ENCODE results near the gene TDRD5.

TDRD5 gene, protein sequence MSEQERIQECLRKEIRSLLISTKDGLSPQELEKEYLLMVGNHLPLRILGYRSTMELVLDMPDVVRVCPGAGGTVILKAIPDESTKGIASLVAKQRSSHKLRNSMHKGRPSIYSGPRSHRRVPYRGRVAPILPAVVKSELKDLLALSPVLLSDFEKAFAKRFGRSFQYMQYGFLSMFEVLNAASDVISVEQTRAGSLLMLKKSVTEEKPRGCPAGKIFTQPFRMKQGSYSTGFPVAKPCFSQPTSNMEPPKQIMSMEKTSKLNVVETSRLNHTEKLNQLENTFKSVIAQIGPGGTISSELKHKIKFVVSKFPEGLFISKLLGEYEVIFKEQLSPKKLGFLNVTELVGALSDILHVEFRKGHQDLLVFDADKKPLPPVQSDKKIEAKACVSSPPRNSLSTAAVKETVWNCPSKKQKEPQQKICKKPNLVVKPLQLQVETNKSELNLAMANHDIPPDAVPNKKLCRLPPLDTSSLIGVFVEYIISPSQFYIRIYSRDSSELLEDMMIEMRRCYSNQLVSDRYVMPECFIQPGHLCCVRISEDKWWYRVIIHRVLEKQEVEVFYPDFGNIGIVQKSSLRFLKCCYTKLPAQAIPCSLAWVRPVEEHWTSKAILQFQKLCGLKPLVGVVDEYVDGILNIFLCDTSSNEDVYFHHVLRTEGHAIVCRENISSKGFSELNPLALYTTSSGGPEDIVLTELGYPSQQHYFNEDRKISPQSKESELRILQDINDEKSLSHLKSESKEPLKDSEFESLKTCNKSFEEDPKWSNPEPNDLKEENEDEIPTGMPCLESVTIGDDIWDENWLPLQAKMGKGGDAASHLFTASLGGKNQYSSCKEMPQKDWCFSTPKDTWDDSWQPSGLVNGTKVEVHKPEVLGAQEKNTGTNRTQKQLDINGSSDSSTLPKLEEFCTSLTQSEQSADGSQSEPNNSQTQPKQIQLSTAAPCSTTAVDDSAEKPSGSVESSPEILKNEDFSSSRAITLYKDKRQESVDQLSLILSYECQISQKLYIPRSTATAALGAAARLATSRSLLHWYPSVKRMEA

DNA sequence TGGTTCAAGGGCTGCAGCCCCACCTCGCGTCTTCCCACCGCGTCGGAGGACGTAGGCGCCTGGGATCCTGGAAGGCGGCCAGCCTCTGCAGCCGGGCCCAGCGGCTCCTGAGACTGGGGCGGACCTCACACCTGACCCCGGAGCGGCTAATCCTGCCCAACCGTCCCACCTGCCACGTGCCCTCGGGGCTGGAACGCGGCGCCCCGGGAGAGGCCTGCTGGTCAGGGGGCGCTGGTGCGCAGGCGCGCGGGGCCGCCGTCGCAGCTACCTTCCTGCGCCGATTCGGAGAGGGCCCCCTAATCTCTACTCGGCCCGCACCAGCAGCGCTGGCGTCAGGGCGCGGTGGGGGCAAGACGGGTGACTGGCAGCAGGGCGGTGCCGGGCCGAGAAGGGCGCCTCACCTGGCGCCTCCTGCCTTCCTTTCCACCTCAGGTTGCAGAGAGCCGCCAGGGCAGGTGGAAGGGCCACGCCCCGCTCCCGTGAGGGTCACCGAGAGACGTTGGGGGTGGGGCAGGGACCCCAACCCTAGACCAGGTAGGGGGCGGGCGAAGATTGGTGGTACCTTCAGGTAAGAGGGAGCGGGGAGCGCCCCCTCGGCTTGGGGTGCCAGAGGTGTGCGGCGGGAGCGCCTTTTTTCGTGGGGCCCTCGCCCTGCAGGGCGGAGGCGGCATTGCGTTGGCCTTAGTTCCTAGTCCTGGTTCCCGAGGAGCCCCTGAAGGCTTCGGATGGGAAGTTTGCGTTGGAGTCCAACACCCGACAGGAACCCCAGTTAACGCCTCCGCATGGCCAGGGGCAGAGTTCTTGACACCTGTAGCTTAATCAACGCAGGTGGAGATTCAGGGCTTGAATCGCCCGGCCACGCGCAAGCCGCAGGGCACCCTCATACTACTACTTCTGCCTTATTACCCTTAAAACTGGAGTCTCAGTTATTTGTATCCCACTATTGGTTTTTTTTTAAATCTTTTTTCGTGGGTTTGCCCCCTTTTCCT lies at the start of gene TDRD5:
TDRD5 (plus strand) TSS at position 241 of the 989 bp plus-strand sequence. CDS start 784 bp downstream, outside the sequence.
- DNase-seq (ENCODE audit: low read depth in 2 of 2), result no peak

DNA sequence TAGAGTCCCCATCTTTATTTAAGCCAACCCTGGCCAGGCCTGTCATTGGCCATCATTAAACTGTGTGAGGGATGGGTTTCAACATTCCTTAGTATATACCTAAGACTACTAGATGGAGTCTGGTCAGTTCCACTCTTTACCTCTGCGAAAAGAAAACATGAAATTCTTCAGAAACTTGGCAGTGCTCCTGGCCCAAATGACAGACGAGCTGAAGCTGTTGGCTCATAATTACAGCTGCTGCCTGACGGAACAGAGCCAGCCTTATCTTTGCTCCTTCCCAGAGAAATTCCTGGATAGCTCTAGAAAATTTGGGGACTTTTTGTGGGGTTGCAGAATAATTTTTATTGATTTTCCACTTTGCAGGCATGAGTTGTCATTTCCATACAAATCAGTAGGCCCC lies 46.3 kb upstream of the TDRD5 start:
- no peak for DNase-seq (ENCODE audit: low read depth in 2 of 2)

DNA sequence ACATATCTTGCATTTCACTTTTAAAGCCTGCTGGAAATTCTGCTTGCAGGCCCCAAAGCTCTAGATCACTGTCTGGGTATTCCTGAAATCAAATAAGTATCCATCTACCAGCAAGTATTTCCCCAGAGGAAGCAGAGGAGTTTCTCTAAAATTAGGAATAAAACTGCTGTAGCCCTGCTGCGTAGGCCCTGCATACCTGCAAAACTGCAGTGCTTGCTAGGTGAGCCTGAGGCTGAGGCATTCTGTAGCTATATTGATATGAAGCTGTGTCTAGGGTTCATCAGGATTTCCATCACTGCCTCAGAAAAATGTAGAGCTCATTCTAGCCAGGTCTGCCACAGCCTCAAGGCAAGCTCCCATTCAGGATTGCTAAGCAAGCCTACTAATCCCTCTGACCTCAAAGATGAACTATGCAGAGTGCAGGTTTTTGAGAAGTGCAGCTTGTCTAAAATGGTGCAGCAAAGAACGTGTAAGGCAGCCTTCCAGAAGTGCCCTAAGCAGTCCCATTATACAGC lies 44.6 kb upstream of the TDRD5 start:
- DNase-seq (ENCODE audit: low read depth in 2 of 2), result no peak

DNA sequence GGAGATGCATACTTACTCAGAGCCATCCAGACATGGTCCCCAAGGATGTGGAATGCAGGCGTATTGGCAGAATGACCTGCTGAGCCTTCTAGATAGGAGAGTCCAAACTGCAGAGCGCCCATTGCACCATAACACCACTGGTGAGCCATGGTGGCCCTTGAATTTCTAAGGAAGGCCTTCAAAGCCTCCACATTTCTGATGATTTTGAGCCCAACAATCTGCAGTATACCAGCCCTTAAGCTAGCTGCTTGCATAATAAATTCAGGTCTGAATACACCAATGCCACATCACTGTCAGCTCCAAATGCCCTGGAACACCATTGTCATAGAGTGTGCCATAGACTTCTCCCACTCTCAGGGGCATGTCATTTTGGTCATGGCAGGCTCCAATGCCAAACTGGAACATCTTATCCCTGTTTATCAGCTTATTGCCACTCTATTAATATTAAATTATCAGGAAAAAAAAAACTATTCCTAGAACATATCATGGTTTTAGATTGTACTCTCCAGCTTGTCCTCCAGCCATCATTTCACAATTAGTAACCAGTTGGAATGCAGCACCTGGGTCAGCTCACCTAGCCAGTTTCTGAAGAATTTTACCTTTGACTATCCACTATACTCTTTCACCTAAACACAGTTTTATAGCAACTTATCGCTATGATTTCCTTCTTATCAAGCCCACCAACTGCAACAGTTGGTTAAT lies 42.8 kb upstream of the TDRD5 start:
- no peak for DNase-seq (ENCODE audit: low read depth in 2 of 2)

DNA sequence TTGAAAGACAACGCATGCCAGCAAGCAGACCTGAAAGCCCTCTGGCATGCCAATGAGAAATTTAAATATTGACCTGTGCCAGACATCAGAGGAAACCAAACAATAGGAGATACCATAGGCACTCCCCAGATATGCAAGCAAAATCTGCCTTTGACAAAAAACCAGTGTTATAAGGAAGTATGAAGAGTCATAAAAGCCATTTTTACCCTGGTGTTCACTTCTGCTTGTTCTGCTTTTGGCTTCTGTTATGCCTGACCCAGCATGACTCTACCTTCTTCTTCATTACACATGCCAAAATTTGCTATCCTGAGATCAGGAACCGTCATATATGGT lies 42.3 kb upstream of the TDRD5 start:
- no peak for DNase-seq (ENCODE audit: low read depth in 2 of 2)

DNA sequence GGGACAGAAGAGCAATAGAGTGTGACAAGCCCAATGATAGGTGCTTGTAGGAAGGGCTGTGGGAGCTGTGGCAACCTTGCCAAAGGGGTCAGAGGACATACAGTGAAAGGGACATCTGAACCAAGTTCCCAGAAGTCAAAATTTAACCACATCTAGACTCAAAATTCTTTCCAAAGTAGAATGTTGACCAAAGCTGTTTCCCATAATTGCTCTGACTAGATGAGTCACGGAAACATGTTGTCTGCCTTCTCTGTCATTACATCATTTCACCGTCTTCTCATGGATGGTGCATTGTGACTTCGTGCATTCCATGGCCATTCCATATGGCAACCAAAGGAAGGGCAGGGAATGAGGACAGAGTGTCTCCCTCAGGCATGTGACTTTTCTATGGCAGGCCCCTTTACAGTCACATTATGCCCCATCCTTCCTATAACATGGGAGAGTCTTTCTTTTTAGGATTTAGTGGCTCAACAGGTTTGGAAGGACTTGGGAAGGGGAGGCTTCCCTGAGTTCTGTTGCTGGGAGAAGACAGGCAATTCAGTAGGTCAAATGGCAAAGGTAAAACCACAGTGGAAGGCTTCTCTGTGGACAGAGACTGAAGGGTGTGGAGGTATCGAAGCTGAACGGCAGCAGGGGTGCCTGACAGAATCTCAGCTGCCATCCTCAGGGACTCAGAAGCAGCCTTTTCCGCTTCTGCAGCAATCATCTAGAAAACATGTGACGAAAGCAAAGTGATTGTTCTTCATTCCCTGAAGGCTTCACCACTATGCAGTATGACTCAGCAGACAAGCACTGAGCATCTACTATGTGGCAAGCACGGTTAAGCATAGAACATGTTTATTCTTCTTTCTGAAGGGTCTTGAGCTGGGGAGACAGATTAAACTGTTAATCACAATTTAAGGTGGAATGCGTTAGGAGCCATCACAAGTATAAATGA lies 40.6 kb upstream of the TDRD5 start:
- DNase-seq (ENCODE audit: low read depth in 2 of 2), result no peak

DNA sequence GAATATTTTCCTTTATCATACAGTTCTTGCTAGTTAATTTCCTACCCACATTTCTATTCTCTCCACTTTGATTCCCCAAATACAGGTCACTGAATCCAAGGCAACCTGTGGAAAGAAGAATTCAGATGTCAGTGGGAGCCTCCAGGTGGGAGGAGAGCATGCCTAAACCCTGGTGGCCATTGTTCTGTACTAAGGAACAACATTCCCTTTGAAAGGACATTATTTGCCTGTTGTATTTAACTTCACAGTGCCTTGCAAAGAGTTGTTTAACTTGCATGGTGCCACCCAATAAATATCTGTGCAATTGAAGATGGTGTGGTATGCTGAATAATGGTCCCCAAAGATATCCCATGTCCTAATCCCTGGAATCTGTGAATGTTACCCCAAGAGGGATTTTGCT lies 37.2 kb upstream of the TDRD5 start:
- no peak for DNase-seq (ENCODE audit: low read depth in 2 of 2)

DNA sequence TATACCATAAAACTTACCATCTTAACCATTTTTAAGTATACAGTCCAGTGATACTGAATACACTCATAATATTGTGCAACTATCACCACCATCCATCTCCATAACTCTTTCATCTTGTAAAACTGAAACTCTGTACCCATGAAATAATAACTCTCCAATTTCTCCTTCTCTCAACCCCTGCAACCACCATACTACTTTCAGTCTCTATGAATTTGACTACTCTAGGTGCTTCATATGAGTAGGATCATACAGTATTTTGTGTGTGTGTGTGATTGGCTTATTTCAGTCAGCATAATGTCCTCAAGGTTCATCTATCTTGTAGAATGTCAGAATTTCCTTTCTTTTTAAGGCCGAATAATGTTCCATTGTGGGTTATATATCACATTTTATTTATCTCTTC lies 33.6 kb upstream of the TDRD5 start:
- no peak for DNase-seq (ENCODE audit: low read depth in 2 of 2)

DNA sequence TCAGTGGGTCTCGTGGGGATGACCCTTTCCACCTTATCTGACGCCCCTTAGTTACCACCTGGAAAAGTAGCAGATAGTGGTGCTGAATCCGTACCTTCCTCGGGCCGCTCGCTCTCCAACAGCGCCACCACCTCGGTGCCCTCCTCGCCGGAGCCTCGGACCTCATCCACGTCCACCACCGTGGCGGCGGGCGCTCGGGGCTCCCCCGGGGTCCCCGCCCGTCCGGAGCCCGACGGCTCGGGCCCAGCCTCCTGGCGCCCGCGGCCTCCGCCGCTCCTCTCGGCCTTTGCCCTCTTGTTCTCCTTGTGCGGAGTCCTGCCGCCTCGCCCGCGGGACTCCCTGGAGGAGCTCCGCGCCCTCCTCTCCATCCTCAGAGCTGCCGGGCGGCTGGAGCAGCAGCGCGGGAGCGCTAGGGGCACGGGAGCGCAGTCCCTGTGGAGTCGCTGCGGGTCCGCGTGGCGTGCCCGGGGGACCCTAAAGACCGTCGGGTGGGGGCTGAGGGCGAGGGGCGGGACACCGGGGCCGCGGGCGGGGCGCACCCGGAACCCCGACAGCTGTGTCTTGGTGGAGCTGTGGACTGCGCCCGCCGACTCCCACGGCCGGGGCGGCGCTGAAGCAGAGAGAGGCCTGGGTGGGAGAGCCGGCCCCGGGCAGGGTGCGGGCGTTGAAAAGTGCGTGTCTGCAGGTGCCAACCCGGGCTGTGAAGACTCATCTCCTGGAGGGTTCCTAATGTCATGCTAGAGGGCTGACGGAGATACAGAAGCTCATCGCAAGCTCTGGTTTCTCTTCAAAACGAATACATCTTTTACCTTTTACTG lies 15.9 kb upstream of the TDRD5 start, which contains the start of gene NPHS2:
NPHS2 (minus strand) TSS at position 452 of the 818 bp plus-strand sequence; CDS start at position 368, 84 bp downstream.
- no peak for DNase-seq (ENCODE audit: low read depth in 2 of 2)

DNA sequence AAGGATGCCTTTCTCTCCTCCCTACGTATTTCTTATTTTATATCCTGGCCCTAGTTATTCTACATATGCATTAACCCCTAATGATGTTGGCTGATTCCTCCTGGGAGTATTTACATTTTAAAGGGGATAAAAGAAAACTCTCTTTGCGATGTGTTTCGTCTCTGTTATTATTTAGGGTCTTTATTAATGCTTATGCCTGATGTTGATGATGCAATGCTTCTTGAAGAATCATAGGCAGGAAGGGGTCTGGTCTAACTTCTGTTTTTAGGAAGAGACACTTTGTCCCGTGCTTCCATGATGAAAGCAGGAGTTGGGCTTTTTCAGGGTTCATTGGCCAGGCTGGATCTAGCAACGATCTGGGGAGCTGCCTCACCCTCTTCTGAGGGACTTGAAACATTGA lies 15.1 kb upstream of the TDRD5 start:
- no peak for DNase-seq (ENCODE audit: low read depth in 2 of 2)

DNA sequence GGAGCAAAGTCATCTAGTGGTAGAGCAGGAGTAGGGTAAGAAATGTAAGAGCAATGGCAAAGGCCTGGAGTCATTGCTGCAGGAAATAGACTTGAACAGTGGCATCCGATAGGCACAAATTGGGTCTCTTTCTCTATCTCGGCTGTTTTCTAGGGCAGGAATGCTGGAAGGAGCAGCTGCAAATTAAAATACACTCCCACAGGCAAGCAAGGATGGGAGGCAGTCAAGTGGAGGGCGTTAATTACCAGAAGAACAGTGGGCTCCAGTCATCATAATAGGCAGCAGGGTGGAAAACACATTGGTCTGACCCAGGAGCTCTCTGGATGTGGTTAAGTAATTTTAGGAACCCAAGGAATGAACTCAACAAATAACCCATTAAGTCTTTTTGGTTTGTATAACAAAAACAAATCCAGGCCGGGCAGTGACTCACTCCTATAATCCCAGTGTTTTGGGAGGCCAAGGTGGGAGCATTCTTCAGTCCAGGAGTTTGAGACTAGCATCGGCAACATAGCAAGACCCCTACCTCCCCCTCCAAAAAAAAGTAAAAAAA lies 7.8 kb upstream of the TDRD5 start:
- DNase-seq (ENCODE audit: low read depth in 2 of 2), result no peak

DNA sequence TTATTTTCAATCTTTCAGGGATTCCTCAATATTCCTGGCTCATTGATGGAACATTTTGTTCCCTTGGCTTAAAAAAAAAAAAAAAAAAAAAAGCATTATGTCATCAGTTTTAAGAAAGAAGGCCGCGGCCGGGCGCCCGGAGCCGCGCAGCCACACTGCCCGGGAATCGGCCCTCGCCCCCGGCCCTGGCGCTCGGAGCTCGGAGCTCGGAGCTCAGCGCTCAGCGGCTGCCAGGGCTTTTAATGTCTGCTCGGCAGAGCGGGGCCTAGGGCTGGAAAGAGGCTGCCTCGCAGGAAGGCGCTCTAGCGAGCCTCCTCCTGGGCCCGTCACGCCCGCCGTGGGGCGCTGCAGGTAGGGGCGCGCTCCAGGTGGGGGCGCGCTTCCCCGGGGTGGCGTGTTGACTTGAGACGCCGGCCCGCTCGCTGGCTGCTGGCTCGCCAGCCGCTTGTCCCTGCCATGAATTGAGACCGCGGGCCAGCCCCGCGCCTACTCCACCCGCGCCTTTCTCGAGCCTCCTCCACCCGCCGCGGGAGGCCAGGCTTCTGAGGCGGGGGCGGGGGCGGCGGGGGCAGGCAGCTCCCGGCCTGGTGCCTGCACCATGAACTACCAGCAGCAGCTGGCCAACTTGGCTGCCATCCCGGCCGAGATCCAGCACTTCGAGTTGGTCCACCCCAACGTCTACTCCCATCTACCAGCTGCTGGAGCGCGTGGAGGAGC lies 5.4 kb upstream of the TDRD5 start:
- DNase-seq (ENCODE audit: low read depth in 2 of 2), result no peak

DNA sequence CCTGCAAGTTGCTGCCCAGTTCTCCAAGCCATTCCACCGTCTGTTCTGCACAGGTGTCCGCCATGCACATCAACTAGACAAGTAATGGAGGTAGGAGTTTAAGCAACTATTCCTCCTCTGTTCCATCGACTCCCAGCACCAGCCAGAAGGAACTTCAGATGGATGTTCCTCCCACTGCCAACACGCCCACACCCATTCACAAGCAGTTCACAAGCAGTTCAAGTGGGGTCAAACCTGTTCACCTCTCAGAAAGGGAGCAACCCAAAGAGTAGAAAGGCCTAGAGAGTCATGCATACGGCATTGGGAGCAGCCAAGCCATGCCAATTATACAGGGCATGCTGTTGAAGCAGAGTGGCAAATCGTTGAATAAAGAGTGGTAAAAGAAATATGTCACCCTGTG lies 4.3 kb upstream of the TDRD5 start:
- no peak for DNase-seq (ENCODE audit: low read depth in 2 of 2)

DNA sequence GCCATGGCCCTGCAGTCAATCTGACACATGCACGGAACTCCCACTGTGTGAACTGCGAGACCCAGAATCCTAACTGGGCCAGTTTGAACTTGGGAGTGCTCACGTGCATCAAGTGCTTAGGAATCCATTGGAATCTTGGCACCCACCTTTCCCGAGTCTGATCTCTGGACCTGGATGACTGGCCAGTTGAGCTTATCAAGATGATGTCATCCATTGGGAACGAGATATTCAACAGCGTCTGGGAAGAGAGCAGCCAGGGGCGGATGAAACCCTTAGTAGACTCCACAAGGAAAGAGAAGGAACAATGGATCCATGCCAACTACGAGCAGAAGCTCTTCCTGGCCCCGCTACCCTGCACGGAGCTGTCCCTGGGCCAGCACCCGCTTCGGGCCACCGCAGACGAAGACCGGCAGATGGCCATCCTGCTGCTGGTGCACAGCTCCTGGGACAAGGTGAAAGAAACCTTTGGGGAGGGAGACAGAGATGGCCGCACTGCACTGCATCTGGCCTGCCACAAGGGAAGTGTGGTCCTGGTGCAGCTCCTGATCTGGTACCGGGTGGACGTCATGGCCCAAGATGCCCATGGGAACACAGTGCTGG lies 3.1 kb upstream of the TDRD5 start:
- no peak for DNase-seq (ENCODE audit: low read depth in 2 of 2)

DNA sequence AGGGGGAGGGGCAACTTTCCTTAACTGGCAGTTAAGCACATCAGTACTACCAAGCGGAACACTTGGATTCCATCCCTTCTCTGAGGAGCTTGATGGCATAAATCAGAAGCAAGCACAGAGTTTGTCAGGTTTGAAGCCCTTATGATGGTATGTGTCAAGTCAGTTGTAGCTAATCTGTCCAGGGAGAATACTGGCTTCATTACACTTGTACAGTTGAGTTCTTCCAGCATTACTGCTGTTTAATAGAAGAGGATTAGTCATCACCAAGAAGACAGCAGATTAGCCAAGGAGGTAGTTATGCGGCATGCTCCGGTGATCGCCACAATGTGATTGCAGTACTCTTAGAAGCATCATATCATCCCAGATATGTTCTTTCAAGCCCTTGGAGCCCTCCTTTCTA lies 2.1 kb upstream of the TDRD5 start:
- DNase-seq (ENCODE audit: low read depth in 2 of 2), result no peak

DNA sequence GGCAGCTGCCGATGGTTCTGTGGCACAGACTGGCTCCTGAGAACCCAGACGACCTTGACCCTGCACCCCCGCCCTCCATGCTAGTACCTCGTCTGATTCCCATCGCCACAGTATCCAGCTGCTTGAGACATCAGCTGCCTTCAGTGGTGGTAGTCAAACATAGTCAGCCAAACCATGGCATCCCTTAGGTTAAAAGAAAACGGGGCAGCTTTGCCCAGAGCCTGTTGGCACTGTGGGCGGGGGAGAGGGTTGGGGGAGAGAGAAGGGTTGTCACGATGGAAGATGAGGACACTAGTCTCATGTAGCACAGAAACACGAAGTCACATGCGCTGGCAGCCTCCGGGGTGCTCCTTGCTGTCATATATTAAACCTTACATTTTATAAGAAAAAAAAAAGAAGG lies 961 bp upstream of the TDRD5 start:
- no peak for DNase-seq (ENCODE audit: low read depth in 2 of 2)

DNA sequence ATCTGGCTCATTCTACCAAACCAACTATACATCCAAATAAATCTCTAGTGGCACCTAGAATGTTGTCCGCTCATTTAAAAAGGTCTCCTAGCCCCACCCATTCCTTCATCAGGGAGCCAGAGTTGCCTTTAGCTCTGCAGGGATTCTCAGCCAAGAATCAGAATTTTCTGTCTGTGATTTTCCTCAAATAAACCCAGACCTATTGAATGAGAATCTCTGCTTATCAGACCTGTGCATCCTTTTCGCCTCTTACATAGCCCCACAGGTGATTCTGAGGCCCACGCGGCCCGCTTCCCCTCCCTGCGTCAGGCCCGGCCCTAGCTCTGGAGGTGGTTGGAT lies 410 bp upstream of the TDRD5 start:
- DNase-seq (ENCODE audit: low read depth in 2 of 2), result no peak
